CD4-positive, alpha-beta T cell treated with Interleukin-10 for 1 hour (primary cell): ENCODE data around the gene ASXL2.
"Not testable (repeated sequence)": the region's sequence is repeated elsewhere in the genome, so short reads cannot be mapped to it uniquely, and the experiment has no call there.

Source experiments
- DNase-seq: peaks from one replicate; pipeline ENCODE4 v3.0.0-alpha.2; 2020

Gene ASXL2

GRCh38 chr2:25887624-25888242 lies 9.4 kb upstream of the ASXL2 start:
- no peak for DNase-seq

GRCh38 chr2:25885933-25886332 lies 7.6 kb upstream of the ASXL2 start:
- no peak for DNase-seq

DNA sequence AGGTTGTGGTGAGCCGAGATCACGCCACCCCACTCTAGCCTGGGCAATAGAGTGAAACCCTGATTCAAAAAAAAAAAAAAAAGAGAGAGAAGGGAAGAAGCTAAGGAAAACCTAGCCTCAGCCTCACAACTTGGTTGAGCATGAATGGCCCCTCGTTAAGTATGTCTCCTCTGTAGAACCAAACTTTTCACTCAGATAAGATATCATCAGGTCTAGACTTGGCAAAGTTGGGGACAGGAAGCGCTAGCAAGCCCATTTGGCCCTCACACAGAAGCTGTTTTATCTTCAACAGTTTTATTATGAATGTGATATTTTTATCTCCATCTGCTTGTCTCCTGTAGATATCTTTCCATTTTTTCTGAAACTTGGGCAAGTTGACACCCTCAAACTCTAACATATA lies 3.5 kb upstream of the ASXL2 start:
- DNase-seq, result no peak

DNA sequence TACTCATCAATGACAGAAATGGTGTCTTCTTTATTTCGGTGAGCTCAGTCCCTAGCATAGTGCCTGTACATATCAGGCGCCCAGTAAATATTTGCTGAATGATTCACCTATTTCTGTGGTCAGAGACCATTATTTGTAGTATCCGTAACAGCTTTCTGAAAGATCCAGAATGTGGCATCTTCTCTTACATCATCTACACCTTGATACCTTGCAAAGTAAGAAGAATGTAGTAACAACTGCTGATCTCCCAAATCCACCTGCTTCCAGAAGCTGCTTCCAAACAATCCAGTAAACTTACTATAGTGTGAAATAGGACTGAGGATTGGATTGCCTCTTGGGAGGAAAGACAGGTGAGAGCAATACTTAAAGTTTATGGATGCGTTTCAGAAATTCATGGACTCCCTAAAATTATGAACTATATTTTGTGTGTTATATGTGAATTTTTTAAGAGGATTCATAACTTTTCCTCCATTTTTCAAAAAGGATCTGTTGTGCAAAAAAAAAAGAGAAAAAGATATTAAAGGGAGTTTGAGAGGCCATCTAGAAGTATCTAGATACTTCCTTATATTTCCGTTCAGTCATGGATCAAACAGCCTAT lies 945 bp upstream of the ASXL2 start:
- DNase-seq, result no peak

DNA sequence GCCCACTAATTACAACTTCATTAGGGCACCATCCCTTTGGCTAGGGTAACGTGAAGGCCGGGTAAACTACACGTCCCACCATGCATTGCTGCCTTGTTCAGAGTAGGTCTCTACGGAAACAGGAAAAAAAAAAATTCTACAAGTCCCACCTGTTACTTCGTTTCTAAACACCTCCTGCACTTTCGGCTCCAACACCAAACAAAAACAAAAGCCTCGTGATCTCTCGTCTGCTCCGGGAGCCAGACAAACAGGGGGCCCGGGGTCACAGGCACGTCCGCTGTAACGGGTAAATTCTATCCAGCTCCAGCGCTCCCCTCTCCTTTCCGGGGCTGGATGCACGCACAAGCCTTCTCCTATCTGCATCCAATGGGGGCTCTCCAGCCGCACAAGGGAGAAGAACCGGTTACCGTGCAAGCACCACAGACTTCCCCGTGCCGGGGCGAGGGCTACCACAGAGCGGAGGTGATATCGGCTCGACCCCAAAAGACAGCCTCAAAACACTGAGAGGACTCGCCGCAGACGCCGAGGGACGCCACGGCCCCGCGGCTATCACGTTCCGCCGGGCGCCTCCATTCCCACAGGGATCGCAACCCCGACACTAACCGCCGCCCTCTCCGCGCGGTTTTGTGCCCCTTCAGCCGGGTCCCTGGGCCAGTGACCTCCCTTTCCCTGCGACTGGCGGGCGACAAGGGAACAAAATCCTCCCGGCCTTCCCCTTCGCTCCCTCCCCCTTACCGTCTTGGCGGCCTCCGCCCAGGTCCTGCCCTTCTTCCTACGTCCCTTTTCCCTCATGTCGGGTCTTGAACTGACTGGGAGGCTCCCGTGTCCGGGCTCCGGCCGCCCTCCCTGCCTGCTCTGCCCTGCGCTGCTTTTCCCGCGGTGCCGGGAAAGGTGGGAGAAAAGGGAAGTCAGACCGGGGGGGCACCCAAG lies 591 bp downstream of the ASXL2 start:
- DNase-seq, result peak; percentile 75

DNA sequence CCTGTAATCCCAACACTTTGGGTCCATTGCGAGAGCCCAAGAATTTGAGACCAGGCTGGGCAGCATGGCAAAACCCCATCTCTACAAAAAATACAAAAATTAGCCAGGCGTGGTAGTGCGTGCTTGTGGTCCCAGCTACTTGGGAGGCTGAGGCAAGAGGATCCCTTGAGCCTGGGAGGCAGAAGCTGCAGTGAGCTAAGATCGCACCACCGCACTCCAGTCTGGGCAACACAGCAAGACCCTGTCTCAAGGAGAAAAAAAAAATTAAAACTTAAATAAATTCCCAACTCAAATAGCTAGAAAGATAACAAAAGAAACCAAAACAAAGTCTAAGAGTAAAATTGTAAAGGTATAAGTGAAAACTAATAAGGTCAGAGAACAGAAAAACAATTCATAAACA lies 6.2 kb downstream of the ASXL2 start:
- no peak for DNase-seq

- no peak for DNase-seq
Observed at GRCh38 chr2:25867396-25868003, 10.8 kb downstream of the ASXL2 start.

GRCh38 chr2:25856377-25856776 lies 21.9 kb downstream of the ASXL2 start:
- DNase-seq, result no peak

GRCh38 chr2:25855065-25855464 lies 23.2 kb downstream of the ASXL2 start:
- no peak for DNase-seq

DNA sequence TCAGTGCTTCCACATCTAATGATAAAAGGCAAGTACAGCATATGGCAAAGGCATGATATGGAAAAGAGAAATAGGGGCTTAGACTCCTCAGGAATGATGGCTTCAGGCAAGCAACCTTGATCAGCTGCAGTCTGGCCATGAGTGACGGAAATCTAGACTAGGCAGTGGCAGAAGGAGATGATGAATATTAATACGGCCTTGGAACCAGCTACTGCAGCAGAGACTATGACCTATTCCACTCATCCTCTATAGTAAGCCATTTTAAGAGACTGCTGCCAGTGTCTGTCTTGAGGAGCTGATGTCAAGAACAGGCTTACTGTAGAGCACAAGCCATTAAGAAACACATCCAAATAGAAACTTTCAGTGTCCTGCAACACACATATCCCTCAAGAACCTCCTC lies 23.7 kb downstream of the ASXL2 start:
- DNase-seq, result no peak

GRCh38 chr2:25853038-25853638 lies 25.1 kb downstream of the ASXL2 start:
- DNase-seq, result no peak

DNA sequence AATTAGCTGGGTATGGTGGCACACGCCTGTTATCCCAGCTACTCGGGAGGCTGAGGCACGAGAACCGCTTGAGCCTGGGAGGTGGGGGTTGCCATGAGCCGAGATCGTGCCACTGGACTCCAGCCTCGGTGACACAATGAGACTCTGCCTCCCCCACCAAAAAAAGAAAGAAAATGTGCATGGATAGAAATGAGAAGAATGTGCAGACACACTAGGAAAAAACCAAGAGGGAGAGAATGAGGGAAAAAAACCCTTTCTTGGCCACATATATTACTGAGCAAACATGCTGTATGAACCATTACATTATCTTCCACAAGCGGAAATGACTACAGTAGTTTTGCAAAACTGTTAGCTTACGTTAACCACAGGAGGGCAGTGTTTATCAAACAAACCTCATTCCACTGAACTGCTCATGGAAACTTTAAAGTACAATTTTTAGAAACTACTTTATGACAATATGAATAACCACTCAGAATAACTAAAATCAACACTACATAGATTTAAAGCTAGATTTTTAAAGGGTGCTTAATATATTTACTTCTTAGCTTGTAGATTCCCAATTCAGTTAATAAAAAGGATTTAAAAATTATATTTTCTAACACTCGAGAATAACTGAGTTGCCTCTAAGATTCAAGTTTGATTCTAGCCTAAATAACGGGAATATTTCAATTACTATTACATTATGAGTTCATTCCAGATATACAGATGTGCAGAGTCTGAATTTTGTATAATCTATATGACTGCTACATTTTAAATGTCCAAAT lies 26.4 kb downstream of the ASXL2 start:
- peak; percentile 83 for DNase-seq

- DNase-seq, result not testable (repeated sequence)
Observed at GRCh38 chr2:25850400-25850799, 27.9 kb downstream of the ASXL2 start.

DNA sequence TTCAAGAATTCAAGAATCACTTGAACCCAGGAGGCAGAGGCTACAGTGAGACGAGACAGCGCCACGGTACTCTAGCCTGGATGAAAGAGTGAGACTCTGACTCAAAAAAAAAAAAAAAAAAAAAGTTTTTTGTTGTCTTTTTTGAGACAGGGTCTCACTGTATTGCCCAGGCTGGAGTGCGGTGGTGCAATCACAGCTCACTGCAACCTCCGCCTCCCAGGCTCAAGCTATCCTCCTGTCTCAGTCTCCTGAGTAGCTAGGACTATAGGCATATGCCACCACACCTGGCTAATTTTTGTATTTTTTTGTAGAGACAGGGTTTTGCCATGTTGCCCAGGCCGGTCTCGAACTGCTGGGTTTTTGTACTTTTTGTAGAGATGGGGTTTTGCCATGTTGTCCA lies 28.9 kb downstream of the ASXL2 start:
- DNase-seq, result not testable (repeated sequence)

DNA sequence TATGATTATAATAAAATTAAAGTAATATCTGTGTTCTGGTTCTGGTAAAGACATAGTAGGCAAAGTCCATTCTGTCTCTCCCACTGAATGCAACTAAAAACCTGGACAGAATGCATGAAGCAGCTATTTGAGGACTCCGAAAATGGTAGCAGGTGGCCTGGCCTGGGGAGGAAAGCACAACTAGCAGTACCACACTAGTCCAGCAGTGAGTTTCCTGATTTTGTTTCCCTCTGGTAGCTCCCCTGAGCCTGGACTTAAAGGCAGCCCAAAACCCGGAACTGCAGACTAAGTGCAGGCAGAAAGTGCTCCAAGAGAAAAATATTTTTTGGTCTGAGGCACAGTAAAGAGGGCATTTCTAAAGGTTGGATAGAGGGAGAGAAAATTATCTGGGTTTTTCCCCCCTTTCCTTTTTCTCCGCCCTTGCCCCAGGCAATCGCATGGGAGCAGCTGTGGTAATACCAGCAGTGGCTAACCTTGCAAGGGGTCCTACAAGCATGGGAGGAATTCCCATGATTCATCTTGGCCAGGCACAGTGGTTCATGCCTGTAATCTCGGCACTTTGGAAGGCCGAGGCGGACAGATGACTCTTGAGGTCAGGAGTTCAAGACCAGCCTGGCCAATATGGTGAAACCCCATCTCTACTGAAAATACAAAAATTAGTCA lies 32.3 kb downstream of the ASXL2 start:
- DNase-seq, result no peak

DNA sequence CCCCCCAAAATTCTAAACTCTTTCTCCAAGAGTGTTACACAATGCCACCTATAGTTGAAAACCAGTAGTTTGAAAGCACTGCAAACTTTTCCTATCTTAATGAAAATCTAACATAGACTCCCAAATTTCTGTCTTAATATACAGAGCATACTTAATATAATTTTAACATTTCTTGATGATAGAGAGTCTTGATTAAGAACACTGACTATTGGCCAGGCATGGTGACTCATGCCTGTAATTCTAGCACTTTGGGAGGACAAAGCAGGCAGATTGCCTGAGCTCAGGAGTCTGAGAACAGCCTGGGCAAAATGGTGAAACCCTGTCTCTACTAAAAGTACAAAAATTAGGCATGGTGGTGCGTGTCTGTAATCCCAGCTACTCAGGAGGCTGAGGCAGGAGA lies 34.2 kb downstream of the ASXL2 start:
- DNase-seq, result no peak

- DNase-seq, result no peak
Observed at GRCh38 chr2:25842155-25842554, 36.1 kb downstream of the ASXL2 start.

GRCh38 chr2:25838152-25838756 lies 40.0 kb downstream of the ASXL2 start:
- DNase-seq, result no peak

DNA sequence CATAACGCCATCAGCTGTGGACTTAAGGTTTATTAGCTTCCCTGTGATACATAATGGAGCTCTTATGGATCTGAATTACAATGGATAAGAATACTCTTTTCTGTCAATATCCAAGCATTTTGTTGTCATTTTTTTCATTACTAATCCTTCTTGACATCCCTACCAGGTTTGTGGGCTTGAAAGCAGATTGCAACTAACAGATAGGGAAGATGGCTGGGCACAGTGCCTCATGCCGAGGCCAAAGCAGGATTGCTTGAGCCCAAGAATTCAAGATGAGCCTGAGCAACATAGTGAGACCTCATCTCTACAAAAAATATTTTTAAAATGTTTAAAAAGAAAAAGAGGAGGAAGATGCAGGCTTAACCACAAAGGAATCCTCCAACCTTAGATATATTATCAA lies 42.4 kb downstream of the ASXL2 start:
- no peak for DNase-seq

GRCh38 chr2:25833566-25833965 lies 44.7 kb downstream of the ASXL2 start:
- DNase-seq, result no peak

GRCh38 chr2:25832897-25833296 lies 45.4 kb downstream of the ASXL2 start:
- DNase-seq, result no peak
